Neutrophil (primary cell): ENCODE results near the gene ANKS6.

ENCODE experiments used
- H3K27ac ChIP-seq: fragments of 200-600 bp; sonication (generic); 2 replicates; pipeline ENCODE4 v1.5.1; 2016; ENCODE audit warnings: mild to moderate bottlenecking, moderate library complexity
- H3K27me3 ChIP-seq: fragments of 200-600 bp; sonication (generic); 2 replicates; pipeline ENCODE4 v1.6.0; 2016; ENCODE audit warnings: mild to moderate bottlenecking
- H3K36me3 ChIP-seq: fragments of 200-600 bp; sonication (generic); 2 replicates; pipeline ENCODE4 v1.5.1; 2017
- H3K4me1 ChIP-seq, 2 experiments: fragments of 200-600 bp in 1 of 2; sonication (generic) in 1 of 2; 1 replicate in 1 of 2; 2 replicates in 1 of 2; pipeline versions ENCODE4 v1.5.1 to v1.6.1; 2013 to 2016; ENCODE audit warnings: low read depth in 1 of 2, low read length in 1 of 2, mild to moderate bottlenecking in 1 of 2, moderate library complexity in 1 of 2; ENCODE audit not compliant: control insufficient read depth in 1 of 2, insufficient read depth in 1 of 2
- H3K4me3 ChIP-seq, 2 experiments: fragments of 200-600 bp in 1 of 2; sonication (generic) in 1 of 2; 1 replicate in 1 of 2; 2 replicates in 1 of 2; pipeline ENCODE4 v1.5.1; 2013 to 2016; ENCODE audit warnings: low read depth in 1 of 2, low read length in 1 of 2, mild to moderate bottlenecking in 1 of 2, moderate library complexity in 1 of 2
- H3K9me3 ChIP-seq: fragments of 200-600 bp; sonication (generic); 2 replicates; pipeline ENCODE4 v1.5.1; 2016
- TF ChIP-seq, protein P1 (sequence below): fragments of 200-600 bp; sonication (generic); IDR thresholded peaks from 2 replicates; pipeline ENCODE4 v1.5.1; 2016; ENCODE audit warnings: antibody characterized with exemption

Gene ANKS6

DNA sequence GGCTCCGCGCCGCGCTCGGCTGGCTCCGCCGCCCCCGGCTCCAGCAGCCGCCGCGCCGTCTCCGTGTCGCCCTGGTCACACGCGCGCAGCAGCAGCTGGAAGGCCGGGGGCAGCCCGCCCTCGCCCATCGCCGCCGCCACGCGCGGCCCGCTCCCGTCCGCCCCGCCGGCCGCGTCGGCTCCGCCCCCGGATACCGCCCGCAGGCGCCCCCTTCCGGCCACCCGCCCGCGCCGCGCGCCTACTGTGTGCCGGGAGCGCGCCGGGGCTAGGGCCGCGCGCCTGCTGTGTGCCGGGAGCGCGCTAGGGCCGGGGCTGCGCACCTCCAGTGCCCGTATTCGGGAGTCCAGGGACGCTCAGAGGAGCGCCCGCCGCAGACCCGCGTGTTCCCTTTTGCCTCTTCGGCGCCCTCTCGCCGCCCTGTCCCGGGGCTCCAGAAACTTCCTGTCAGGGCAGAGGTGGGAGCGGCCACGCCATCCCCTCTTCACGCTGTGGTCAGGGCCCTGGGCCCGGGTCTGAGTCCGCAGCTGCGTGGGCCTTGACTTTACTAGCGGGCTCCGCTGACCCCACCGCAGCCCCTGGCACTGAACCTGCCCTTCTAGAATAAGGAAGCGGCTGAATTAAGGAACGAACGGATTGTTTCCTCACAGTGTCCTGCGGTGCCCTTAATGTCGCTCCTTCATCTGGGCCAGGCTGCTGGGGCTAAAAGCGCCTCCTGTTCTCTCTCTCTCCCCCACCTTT lies at the start of gene ANKS6:
Gene ANKS6 (minus strand): TSS at position 192 of the 738 bp plus-strand sequence. CDS start 64 bp downstream, at position 128.
- peak within 1 kb of the TSS; percentile 37 for H3K27ac ChIP-seq
- H3K4me1 ChIP-seq, result peaks cover 12% of the 10 kb centered on the region in 2 experiments
- TF ChIP-seq, protein P1, sequence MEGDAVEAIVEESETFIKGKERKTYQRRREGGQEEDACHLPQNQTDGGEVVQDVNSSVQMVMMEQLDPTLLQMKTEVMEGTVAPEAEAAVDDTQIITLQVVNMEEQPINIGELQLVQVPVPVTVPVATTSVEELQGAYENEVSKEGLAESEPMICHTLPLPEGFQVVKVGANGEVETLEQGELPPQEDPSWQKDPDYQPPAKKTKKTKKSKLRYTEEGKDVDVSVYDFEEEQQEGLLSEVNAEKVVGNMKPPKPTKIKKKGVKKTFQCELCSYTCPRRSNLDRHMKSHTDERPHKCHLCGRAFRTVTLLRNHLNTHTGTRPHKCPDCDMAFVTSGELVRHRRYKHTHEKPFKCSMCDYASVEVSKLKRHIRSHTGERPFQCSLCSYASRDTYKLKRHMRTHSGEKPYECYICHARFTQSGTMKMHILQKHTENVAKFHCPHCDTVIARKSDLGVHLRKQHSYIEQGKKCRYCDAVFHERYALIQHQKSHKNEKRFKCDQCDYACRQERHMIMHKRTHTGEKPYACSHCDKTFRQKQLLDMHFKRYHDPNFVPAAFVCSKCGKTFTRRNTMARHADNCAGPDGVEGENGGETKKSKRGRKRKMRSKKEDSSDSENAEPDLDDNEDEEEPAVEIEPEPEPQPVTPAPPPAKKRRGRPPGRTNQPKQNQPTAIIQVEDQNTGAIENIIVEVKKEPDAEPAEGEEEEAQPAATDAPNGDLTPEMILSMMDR, result peak; percentile 23
- peaks cover 95% of the 10 kb centered on the region for H3K27me3 ChIP-seq
- H3K9me3 ChIP-seq, result no peaks in the 10 kb centered on the region
- H3K4me3 ChIP-seq, result peak within 1 kb of the TSS; percentile 59 to 65
- no peaks in the 10 kb centered on the region for H3K36me3 ChIP-seq

DNA sequence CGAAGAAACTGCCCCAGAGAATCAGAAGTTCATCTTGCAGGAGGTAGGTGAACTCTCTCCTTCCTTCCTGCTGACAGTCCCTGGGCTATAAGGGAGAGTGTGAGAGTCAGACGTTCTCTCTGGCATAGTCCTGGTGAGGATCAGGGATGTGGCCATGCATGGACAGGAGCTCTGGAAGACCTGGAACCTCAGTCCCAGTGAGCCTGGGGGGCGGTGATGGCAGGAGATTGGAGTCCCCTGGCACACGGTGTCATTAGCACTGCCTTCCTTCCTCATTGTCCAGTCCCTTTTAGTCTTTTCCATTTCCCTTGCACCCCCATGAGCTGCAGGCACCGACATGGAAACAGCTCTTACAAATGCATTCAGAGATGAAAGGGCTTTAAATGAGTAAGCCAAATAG lies 49.7 kb upstream of the ANKS6 start:
- Histone ChIP-seq H3K4me1 (peaks cover 0 to 3% of the 10 kb centered on the region in 2 experiments), H3K27ac (no peak overlapping the region), H3K4me3 (no peak overlapping the region), H3K36me3 (no peaks in the 10 kb centered on the region), H3K9me3 (no peaks in the 10 kb centered on the region), H3K27me3 (no peaks in the 10 kb centered on the region)
- TF ChIP-seq, protein P1, result no peak

DNA sequence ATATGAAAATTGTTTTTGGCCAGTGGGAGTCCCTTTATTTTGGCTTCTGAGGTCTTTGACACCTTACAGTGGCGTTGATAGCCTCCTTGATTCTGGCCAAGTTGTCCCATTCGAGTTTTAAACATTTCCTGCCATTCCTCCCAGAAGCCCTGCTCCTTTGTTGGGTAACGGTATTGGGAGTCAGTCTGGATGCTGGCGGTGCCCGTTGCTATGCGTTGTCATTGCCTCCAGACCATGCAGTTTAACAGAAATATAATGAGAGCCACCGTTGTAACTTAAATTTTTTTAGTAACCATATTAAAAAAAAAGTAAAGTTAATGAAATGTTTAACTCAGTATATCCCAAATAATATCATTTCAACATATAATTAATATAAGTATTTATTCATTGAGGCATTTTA lies 46.2 kb upstream of the ANKS6 start:
- H3K4me3 ChIP-seq, result no peak overlapping the region
- H3K4me1 ChIP-seq, result no peaks in the 10 kb centered on the region
- no peak overlapping the region for H3K27ac ChIP-seq
- no peaks in the 10 kb centered on the region for H3K9me3 ChIP-seq
- H3K36me3 ChIP-seq, result no peaks in the 10 kb centered on the region
- H3K27me3 ChIP-seq, result no peaks in the 10 kb centered on the region
- TF ChIP-seq, protein P1, result no peak

DNA sequence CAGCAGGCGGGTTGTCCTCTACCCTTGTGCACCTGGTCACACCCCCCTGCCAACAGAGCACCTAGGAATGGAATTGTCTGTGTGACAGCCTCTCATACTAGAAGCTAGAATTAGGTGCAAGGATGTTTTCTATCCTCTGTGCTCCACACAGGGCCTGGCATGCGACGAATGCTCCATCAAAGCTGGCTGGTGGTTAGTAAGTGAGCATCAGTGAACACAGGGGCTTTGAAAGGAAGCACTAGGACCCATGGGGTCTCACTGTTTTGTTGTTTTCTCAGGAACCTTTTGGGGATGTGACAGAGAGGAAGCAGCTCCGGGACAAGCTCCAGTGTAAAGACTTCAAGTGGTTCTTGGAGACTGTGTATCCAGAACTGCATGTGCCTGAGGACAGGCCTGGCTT lies 43.4 kb upstream of the ANKS6 start:
- H3K4me1 ChIP-seq, result no peaks in the 10 kb centered on the region
- H3K4me3 ChIP-seq, result no peak overlapping the region
- H3K9me3 ChIP-seq, result no peaks in the 10 kb centered on the region
- H3K27me3 ChIP-seq, result no peaks in the 10 kb centered on the region
- H3K36me3 ChIP-seq, result no peaks in the 10 kb centered on the region
- no peak overlapping the region for H3K27ac ChIP-seq
- TF ChIP-seq, protein P1, result no peak

DNA sequence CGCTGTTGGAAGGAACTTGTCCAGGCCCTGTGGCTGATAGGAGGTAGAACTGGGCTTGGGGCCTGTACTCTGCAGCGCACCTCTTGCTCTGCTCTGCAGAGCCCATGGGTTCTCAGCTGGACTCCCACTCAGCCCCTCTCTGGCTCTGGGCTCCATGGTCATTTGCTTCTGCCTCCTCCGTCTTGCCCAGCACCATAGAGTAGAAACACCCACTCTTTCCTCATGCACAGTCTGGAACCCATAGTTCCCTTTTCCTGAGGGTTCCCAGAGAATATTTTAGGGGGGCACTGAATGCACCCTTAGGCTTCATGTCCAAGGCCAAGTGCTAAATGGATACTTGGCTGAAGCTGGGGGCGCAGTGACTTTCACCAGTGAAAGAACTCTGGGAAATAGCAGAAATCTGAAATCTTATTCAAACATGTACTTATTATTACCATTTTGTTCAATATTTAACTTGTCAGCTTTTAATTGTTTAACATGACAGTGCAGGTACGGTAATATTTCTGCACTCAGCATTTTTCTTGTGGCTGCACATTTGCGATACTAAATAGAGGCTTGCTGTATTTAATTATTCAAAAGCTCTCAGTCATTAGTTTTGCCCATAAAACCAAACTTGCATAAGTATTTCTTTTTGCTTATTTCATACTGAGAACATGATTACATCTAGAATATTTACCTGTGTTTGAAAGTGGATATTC lies 42.7 kb upstream of the ANKS6 start:
- Histone ChIP-seq H3K4me3 (no peak overlapping the region), H3K4me1 (no peaks in the 10 kb centered on the region), H3K9me3 (no peaks in the 10 kb centered on the region), H3K27ac (no peak overlapping the region), H3K36me3 (no peaks in the 10 kb centered on the region), H3K27me3 (no peaks in the 10 kb centered on the region)
- TF ChIP-seq, protein P1, result no peak
